C4-2B (cell line): ENCODE measurements around the gene DLGAP4.

Experiments used
- H3K27ac ChIP-seq: fragments of 450-650 bp; 2 replicates; pipeline ENCODE4 v1.5.1; 2017
- ZFX ChIP-seq: fragments of 450-650 bp; IDR thresholded peaks from 2 replicates; pipeline ENCODE4 v1.6.1; 2017
- TF ChIP-seq, protein P1 (sequence below): fragments of 450-650 bp; conservative IDR thresholded peaks from 2 replicates; pipeline ENCODE4 v1.5.1; 2017; ENCODE audit warnings: mild to moderate bottlenecking

The DLGAP4 gene

DNA sequence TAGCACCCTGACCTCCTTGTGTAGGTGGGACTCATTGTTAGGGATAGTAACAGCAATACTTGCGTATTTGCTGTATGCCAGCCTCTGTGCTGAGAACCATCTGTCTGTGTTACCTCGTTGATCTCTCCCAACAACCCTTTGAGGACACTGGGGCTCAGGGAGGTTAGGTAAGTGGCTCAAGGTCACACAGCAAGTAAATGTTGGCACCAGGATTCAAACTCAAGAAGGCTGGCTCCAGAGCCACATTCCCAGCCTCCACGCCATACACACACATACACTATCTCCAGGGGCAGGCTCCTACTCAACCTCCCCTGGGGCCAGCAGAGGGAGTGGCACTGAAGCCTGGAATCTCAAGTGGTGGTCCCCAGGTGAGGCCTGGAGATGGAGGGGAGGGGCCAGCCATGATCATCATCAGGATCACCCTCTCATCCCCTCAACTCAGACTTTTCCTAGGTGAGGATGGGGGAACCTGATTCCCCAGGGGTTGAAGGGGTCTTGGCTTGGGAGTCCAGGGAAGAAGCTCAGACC, 109.4 kb downstream of the DLGAP4 start:
- TF ChIP-seq, protein P1, sequence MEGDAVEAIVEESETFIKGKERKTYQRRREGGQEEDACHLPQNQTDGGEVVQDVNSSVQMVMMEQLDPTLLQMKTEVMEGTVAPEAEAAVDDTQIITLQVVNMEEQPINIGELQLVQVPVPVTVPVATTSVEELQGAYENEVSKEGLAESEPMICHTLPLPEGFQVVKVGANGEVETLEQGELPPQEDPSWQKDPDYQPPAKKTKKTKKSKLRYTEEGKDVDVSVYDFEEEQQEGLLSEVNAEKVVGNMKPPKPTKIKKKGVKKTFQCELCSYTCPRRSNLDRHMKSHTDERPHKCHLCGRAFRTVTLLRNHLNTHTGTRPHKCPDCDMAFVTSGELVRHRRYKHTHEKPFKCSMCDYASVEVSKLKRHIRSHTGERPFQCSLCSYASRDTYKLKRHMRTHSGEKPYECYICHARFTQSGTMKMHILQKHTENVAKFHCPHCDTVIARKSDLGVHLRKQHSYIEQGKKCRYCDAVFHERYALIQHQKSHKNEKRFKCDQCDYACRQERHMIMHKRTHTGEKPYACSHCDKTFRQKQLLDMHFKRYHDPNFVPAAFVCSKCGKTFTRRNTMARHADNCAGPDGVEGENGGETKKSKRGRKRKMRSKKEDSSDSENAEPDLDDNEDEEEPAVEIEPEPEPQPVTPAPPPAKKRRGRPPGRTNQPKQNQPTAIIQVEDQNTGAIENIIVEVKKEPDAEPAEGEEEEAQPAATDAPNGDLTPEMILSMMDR, result no peak
- no peak for TF ChIP-seq ZFX
- no peak overlapping the region for H3K27ac ChIP-seq

DNA sequence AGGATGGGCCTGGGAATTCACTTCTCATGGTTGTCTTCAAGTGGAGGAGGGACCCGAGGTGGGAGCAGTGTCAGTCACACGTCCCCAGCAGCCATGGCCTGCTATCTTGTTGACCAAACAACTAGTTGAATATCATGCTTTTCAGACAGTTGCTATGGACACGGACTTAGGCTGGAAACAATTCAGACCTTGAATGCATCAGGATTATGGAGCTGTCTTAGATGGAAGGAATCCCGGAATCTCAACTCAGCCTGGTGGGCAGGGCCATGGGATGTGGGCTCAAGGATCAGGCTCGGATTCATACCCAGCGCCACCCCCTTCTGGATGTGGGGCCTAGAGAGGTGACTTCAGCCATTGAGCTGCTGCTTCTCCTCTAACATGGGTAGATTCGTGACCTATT, 112.6 kb downstream of the DLGAP4 start:
- no peak overlapping the region for H3K27ac ChIP-seq
- no peak for TF ChIP-seq ZFX
- TF ChIP-seq, protein P1, result no peak

DNA sequence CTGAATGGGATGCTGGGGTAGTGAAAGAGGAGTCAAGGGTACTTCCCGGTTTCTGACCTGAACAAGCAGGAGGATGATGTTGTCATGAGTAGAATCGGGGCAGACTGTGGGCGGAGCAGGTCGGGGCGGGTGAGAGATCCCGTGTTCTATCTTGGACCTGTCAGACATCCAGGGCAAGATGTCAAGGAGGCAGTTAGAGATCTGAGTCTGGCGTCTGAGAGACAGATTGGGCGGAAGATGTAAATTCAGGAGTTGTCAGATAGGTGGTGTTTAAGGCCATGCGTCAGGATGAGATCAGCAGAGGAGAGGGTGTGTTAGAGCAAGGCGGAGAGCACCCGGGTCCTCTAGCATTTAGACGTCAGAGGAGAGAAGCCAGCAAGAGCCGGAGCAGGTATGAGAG, 115.5 kb downstream of the DLGAP4 start:
- TF ChIP-seq ZFX, result no peak
- TF ChIP-seq, protein P1, result no peak
- H3K27ac ChIP-seq, result no peak overlapping the region

DNA sequence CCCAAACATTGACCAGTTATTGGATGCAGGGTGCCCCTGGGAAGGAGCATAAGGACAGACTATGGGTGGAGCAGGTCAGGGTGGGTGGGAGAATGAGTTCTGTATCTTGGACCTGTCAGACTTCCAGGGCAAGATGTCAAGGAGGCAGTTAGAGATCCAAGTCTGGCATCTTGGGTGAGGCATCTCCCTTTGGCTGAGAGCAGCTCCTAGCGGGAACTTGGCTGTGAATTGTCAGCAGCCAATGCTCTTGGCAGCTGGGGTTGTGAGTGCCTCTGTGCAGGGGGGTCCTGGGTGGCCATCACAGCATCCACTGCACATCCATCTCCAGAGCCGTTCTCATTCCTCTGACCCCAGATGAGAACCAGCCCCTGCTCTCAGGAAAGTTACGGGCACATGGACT, 118.2 kb downstream of the DLGAP4 start:
- TF ChIP-seq, protein P1, result no peak
- TF ChIP-seq ZFX, result no peak
- no peak overlapping the region for H3K27ac ChIP-seq

DNA sequence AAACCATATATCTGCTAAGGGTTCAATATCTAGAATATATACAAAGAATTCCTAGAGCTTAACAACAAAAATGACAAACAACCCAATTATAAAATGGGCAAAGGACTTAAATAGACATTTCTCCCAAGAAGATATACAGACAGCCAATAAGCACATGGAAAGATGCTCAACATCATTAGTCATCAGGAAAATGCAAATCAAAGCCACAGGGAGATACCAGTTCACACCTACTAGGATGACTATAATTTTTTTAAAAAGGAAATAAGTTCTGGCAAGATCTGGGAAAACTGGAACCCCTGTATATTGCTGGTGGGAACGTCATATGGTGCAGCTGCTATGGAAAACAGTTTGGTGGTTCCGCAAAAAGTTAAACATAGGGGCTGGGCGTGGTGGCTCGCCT, 119.0 kb downstream of the DLGAP4 start:
- TF ChIP-seq ZFX, result no peak
- TF ChIP-seq, protein P1, result no peak
- H3K27ac ChIP-seq, result no peak overlapping the region

DNA sequence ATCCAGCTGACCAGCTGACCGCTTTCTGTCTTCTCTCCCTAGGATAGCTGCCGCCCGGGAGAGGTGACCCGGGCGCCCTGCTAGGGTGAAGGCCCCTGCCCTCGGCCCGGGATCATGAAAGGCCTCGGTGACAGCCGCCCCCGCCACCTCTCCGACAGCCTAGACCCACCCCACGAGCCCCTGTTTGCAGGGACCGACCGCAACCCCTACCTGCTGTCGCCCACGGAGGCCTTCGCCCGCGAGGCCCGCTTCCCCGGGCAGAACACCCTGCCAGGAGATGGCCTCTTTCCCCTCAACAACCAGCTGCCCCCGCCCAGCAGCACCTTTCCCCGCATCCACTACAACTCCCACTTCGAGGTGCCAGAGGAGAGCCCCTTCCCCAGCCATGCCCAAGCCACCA, 125.5 kb downstream of the DLGAP4 start:
- no peak for TF ChIP-seq ZFX
- TF ChIP-seq, protein P1, result no peak
- H3K27ac ChIP-seq, result no peak overlapping the region

DNA sequence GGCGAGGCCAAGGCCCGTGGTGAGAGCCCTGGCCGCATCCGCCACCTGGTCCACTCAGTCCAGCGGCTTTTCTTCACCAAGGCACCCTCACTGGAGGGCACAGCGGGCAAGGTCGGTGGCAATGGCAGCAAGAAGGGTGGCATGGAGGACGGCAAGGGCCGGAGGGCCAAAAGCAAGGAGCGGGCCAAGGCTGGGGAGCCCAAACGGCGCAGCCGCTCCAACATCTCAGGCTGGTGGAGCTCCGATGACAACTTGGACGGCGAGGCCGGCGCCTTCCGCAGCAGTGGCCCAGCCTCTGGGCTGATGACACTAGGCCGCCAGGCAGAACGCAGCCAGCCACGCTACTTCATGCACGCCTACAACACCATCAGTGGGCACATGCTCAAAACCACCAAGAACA, 126.0 kb downstream of the DLGAP4 start:
- H3K27ac ChIP-seq, result no peak overlapping the region
- TF ChIP-seq ZFX, result no peak
- TF ChIP-seq, protein P1, result no peak
